Mesendoderm (in vitro differentiated cells): ENCODE data around the gene DNM3.

ENCODE experiments used
- DNase-seq: peaks from one replicate; pipeline ENCODE4 v3.0.0; 2013
- H2AK5ac ChIP-seq: 2 replicates; pipeline ENCODE4 v1.6.1; 2013; ENCODE audit warnings: low read length, inconsistent platforms
- H2BK120ac ChIP-seq: 2 replicates; pipeline ENCODE4 v1.6.1; 2013; ENCODE audit warnings: low read depth, mild to moderate bottlenecking, low read length, moderate library complexity, mixed read lengths
- H2BK15ac ChIP-seq: replicated peaks from 2 replicates; pipeline ENCODE4 v1.6.1; 2013; ENCODE audit warnings: low read depth, mild to moderate bottlenecking, moderate library complexity
- H2BK5ac ChIP-seq: 2 replicates; pipeline ENCODE4 v1.6.1; 2013; ENCODE audit warnings: low read length, inconsistent platforms
- H3K18ac ChIP-seq: 2 replicates; pipeline ENCODE4 v1.6.1; 2013; ENCODE audit warnings: mild to moderate bottlenecking, low read length, mixed read lengths
- H3K23ac ChIP-seq: one replicate; pipeline ENCODE4 v1.6.1; 2013; ENCODE audit warnings: low read length
- H3K27ac ChIP-seq: 2 replicates; pipeline ENCODE4 v1.5.1; 2013; ENCODE audit warnings: low read depth, mild to moderate bottlenecking, inconsistent platforms, low read length, moderate library complexity
- H3K27me3 ChIP-seq: 2 replicates; pipeline ENCODE4 v1.6.1; 2013; ENCODE audit warnings: low read length, control low read depth, mild to moderate bottlenecking, inconsistent platforms; ENCODE audit not compliant: insufficient read depth, poor library complexity
- H3K36me3 ChIP-seq: 2 replicates; pipeline ENCODE4 v1.6.1; 2013; ENCODE audit warnings: low read length, inconsistent platforms; ENCODE audit not compliant: control insufficient read depth, insufficient read depth
- H3K4ac ChIP-seq: one replicate; pipeline ENCODE4 v1.6.1; 2013; ENCODE audit warnings: low read depth, mild to moderate bottlenecking, low read length, moderate library complexity
- H3K4me1 ChIP-seq: 2 replicates; pipeline ENCODE4 v1.6.1; 2013; ENCODE audit warnings: low read depth, low read length, inconsistent platforms; ENCODE audit not compliant: control insufficient read depth
- H3K4me2 ChIP-seq: 2 replicates; pipeline ENCODE4 v1.6.1; 2013; ENCODE audit warnings: low read length
- H3K4me3 ChIP-seq: 2 replicates; pipeline ENCODE4 v1.5.1; 2013; ENCODE audit warnings: mild to moderate bottlenecking, low read length
- H3K56ac ChIP-seq: one replicate; pipeline ENCODE4 v1.6.1; 2013; ENCODE audit warnings: low read length
- H3K79me1 ChIP-seq: 2 replicates; pipeline ENCODE4 v1.6.1; 2013; ENCODE audit warnings: low read length, inconsistent platforms
- H3K79me2 ChIP-seq: 2 replicates; pipeline ENCODE4 v1.6.1; 2013; ENCODE audit warnings: mild to moderate bottlenecking, low read length; ENCODE audit not compliant: control insufficient read depth, insufficient read depth
- H3K9ac ChIP-seq: 2 replicates; pipeline ENCODE4 v1.6.1; 2013; ENCODE audit warnings: low read length, inconsistent platforms
- H4K5ac ChIP-seq: one replicate; pipeline ENCODE4 v1.6.1; 2013; ENCODE audit warnings: low read length
- H4K8ac ChIP-seq: one replicate; pipeline ENCODE4 v1.6.1; 2013; ENCODE audit warnings: low read depth, mild to moderate bottlenecking, control low read depth, low read length, moderate library complexity
- WGBS: extraction: QIAGEN DNeasy Blood & Tissue Kit; methylation state at CpG from one replicate; pipeline ENCODE4 v1.1.7; 2013; ENCODE audit warnings: low lambda C conversion rate, missing lambda C conversion rate; ENCODE audit not compliant: insufficient coverage; ENCODE audit errors: extremely low coverage; 5-methylcytosine and 5-hydroxymethylcytosine counted together

DNM3 gene

DNA sequence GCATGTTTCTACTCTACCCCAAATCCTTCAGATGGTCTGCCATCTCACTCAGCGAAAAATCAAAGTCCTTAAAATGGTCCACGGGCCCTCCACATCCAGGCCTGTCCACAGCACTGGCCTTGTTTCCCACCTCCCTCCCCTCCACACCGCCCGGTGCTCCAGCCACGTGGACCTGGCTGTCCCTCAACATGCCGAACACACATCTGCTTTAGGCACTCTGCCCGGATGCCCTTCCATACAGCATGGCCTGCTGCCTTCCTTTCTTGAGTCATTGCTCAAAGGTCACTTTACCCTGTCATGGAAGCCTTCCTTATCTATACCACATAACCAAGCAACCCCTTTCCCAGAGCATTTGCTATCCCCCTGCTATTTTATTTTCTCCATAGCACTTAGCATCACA, 143.0 kb downstream of the DNM3 start:
- H3K4me1 ChIP-seq = no peaks in the 10 kb centered on the region
- no peak for DNase-seq
- no peak overlapping the region for H4K8ac ChIP-seq
- WGBS = no CpG with 5 or more reads among the region's 7 CpGs
- H3K4me2 ChIP-seq = no peak overlapping the region
- no peak overlapping the region for H3K27ac ChIP-seq
- no peak overlapping the region for H3K18ac ChIP-seq
- H2AK5ac ChIP-seq = no peak overlapping the region
- no peak overlapping the region for H4K5ac ChIP-seq
- H2BK5ac ChIP-seq = no peak overlapping the region
- peak overlapping the region; percentile 46 for H3K56ac ChIP-seq
- H3K27me3 ChIP-seq = no peaks in the 10 kb centered on the region
- no peaks in the 10 kb centered on the region for H3K79me1 ChIP-seq
- no peaks in the 10 kb centered on the region for H3K79me2 ChIP-seq
- H3K4me3 ChIP-seq = no peak overlapping the region
- H3K23ac ChIP-seq = no peak overlapping the region
- no peak overlapping the region for H2BK15ac ChIP-seq
- no peak overlapping the region for H3K4ac ChIP-seq
- no peak overlapping the region for H2BK120ac ChIP-seq
- no peaks in the 10 kb centered on the region for H3K36me3 ChIP-seq
- H3K9ac ChIP-seq = no peak overlapping the region

- Histone ChIP-seq H3K79me1 (no peaks in the 10 kb centered on the region), H2BK5ac (no peak overlapping the region)
- WGBS = no CpG with 5 or more reads among the region's 3 CpGs
These were observed 143.7 kb downstream of the DNM3 start for GRCh38 chr1:171984850-171985485.

GRCh38 chr1:171985639-171986038, 144.3 kb downstream of the DNM3 start:
- Histone ChIP-seq H4K5ac (no peak overlapping the region), H3K4me3 (no peak overlapping the region), H3K79me1 (no peaks in the 10 kb centered on the region), H3K4ac (no peak overlapping the region), H3K36me3 (no peaks in the 10 kb centered on the region), H3K79me2 (no peaks in the 10 kb centered on the region), H3K18ac (no peak overlapping the region), H3K56ac (no peak overlapping the region), H3K4me2 (no peak overlapping the region), H3K27ac (no peak overlapping the region), H2BK5ac (no peak overlapping the region), H2BK15ac (no peak overlapping the region), H4K8ac (no peak overlapping the region), H3K4me1 (no peaks in the 10 kb centered on the region), H3K9ac (no peak overlapping the region), H3K27me3 (no peaks in the 10 kb centered on the region), H2BK120ac (no peak overlapping the region), H2AK5ac (no peak overlapping the region), H3K23ac (no peak overlapping the region)
- WGBS = no CpG with 5 or more reads among the region's 2 CpGs
- DNase-seq = peak; percentile 60

More at GRCh38 chr1:171984850-171985485, 143.7 kb downstream of the DNM3 start:
- Histone ChIP-seq H3K4ac (no peak overlapping the region), H3K27me3 (no peaks in the 10 kb centered on the region), H2AK5ac (no peak overlapping the region), H3K27ac (no peak overlapping the region), H3K4me2 (no peak overlapping the region), H3K9ac (no peak overlapping the region), H3K4me1 (no peaks in the 10 kb centered on the region), H4K8ac (no peak overlapping the region), H3K4me3 (no peak overlapping the region), H4K5ac (no peak overlapping the region), H2BK120ac (no peak overlapping the region), H2BK15ac (no peak overlapping the region), H3K18ac (no peak overlapping the region), H3K56ac (no peak overlapping the region), H3K79me2 (no peaks in the 10 kb centered on the region), H3K23ac (no peak overlapping the region), H3K36me3 (no peaks in the 10 kb centered on the region)
- peak; percentile 54 for DNase-seq

DNA sequence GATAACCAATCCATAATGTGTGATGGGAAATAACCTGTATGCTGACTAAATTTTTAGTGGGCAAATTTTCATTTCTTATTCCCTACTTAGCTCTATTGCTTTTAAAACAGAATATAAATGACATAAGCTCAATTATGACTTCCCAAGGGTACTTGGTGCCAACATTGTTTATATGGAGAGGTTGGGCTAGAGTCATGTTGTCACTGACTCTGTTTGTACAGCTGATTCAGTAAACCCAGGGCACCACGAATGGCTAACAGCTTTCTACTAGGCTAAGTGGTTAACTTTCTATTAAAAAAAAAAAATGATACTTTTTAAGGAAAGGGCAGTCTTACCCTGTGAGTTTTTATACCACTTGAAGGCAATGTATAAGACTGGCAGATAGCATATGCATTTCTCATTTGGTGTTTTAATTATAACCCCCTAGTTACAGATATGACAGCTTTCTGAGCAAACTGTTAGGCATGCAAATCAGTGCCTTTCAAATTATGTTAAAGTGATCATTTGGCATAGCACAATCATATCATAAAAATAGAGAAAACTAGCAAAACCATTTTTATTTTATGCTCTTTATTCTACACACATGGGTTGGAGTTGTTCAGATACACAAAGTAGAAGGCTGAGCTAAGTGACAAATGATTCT, 147.1 kb downstream of the DNM3 start:
- Histone ChIP-seq H3K56ac (no peak overlapping the region), H2AK5ac (no peak overlapping the region)

GRCh38 chr1:171990371-171990770, 149.1 kb downstream of the DNM3 start:
- no peak overlapping the region for H3K56ac ChIP-seq
- no peak overlapping the region for H3K4ac ChIP-seq
- H3K27ac ChIP-seq = no peak overlapping the region
- H3K36me3 ChIP-seq = no peaks in the 10 kb centered on the region
- H3K27me3 ChIP-seq = no peaks in the 10 kb centered on the region
- H2BK120ac ChIP-seq = no peak overlapping the region
- H3K9ac ChIP-seq = no peak overlapping the region
- no peak overlapping the region for H3K18ac ChIP-seq
- no peak overlapping the region for H2BK15ac ChIP-seq
- H3K4me1 ChIP-seq = peaks cover under 1% of the 10 kb centered on the region
- no peak overlapping the region for H2BK5ac ChIP-seq
- no peak overlapping the region for H3K23ac ChIP-seq
- no peaks in the 10 kb centered on the region for H3K79me1 ChIP-seq
- no peak overlapping the region for H4K5ac ChIP-seq
- no peak overlapping the region for H2AK5ac ChIP-seq
- no peak overlapping the region for H3K4me2 ChIP-seq
- H3K4me3 ChIP-seq = no peak overlapping the region
- no peak overlapping the region for H4K8ac ChIP-seq
- no peaks in the 10 kb centered on the region for H3K79me2 ChIP-seq
- DNase-seq = no peak

More for the DNA sequence above, 147.1 kb downstream of the DNM3 start:
- no peak overlapping the region for H3K9ac ChIP-seq
- no peaks in the 10 kb centered on the region for H3K27me3 ChIP-seq
- H3K4me3 ChIP-seq = no peak overlapping the region
- WGBS = no CpG with 5 or more reads among the region's 1 CpG
- no peak overlapping the region for H3K27ac ChIP-seq
- no peak overlapping the region for H2BK120ac ChIP-seq
- no peaks in the 10 kb centered on the region for H3K36me3 ChIP-seq
- H4K8ac ChIP-seq = no peak overlapping the region
- H2BK15ac ChIP-seq = no peak overlapping the region
- H4K5ac ChIP-seq = no peak overlapping the region
- no peak overlapping the region for H2BK5ac ChIP-seq
- no peaks in the 10 kb centered on the region for H3K79me2 ChIP-seq
- no peak overlapping the region for H3K4ac ChIP-seq
- DNase-seq = no peak
- no peak overlapping the region for H3K4me2 ChIP-seq
- H3K18ac ChIP-seq = no peak overlapping the region
- no peak overlapping the region for H3K23ac ChIP-seq
- no peaks in the 10 kb centered on the region for H3K4me1 ChIP-seq
- H3K79me1 ChIP-seq = no peaks in the 10 kb centered on the region

DNA sequence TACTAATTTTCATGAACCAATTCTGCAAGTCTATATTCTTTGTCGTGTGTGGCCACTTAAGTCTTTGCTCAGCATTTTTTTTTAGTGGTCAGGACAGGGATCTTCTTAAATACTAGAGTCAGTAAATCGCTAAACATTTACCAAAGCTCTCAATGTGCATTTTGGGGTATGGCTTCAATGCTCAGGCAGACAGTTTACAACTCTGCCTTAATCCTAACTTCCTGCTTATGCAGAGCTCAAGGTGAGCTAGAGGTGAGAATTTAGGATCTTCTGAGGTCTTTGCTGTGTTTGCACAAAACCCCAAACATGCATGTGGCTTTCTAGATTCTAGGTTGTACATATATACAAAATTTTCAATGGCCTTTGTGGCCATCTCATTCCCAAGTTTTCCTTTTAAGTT, 153.0 kb downstream of the DNM3 start:
- no peak overlapping the region for H2BK15ac ChIP-seq
- H3K56ac ChIP-seq = no peak overlapping the region
- H3K79me2 ChIP-seq = no peaks in the 10 kb centered on the region
- no peak overlapping the region for H3K23ac ChIP-seq
- H4K8ac ChIP-seq = no peak overlapping the region
- no CpG with 5 or more reads among the region's 2 CpGs for WGBS
- no peak overlapping the region for H3K4me2 ChIP-seq
- DNase-seq = peak; percentile 42
- no peak overlapping the region for H2BK120ac ChIP-seq
- H3K27me3 ChIP-seq = no peaks in the 10 kb centered on the region
- peak overlapping the region; percentile 55 for H3K4ac ChIP-seq
- peaks cover 3% of the 10 kb centered on the region for H3K4me1 ChIP-seq
- H3K4me3 ChIP-seq = no peak overlapping the region
- no peak overlapping the region for H3K9ac ChIP-seq
- no peak overlapping the region for H4K5ac ChIP-seq
- H3K27ac ChIP-seq = no peak overlapping the region
- H3K36me3 ChIP-seq = no peaks in the 10 kb centered on the region
- peak overlapping the region; percentile 39 for H3K18ac ChIP-seq
- no peak overlapping the region for H2BK5ac ChIP-seq
- H2AK5ac ChIP-seq = no peak overlapping the region
- no peaks in the 10 kb centered on the region for H3K79me1 ChIP-seq
